HG03432 (cell line): ENCODE measurements around the gene JPH4.

ENCODE experiments used
- ATAC-seq: cut with Tn5 transposase; IDR thresholded peaks from one replicate; pipeline ENCODE4 v1.9.1; 2021; ENCODE audit warnings: mild to moderate bottlenecking, moderate library complexity; ENCODE audit not compliant: unreplicated experiment

JPH4 gene

DNA sequence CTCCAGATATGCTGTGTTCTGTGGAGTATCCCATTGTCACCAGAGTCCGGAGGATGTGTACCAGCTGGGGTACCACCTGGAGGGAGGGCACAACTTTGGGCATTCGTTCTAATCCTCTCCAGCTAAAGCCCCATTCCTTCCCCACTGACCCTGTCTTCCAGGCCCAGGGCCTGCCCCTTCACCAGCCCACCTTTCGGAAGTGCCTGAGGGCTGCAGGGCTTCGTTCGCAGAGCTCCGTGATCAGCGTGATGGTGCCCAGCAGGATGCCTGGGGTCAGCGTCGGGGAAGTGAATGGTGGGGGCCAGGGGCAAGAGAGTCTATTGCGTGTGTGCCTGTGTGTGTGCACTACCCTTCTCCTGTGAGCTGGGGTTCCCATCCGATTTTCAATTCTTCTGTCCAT lies 13.0 kb downstream of the JPH4 start:
- ATAC-seq: no peak

GRCh38 chr14:23564876-23565275 lies 13.7 kb downstream of the JPH4 start:
- no peak for ATAC-seq

DNA sequence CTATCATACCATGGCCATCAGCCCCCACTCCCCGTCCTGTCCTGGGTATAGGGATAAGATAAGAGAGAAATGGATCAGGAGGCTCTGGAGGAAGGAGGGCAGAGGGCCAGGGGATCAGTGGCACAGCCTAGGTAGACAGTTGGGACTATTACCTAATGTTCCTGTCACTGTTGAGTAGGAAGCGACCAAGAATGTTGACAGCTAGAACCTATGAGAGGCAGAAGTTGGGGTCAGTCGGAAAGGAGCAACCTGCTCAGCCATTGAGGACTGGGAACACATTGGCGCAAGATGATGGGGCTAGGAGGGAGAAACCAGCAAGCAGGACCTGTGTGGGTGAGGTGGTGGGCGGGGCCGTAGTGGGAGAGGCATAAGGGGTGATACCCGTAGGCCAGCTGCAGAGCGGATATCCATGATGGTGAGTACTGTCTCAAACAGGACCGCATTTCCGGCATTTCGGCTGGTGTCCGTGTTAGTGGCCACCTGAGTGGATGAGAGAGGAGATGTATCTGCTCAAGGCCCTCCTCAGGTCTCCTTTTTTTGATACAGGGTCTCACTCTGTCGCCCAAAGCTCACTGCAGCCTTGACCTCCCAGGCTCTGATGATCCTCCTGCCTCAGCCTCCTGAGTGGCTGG lies 14.3 kb downstream of the JPH4 start:
- ATAC-seq: no peak

DNA sequence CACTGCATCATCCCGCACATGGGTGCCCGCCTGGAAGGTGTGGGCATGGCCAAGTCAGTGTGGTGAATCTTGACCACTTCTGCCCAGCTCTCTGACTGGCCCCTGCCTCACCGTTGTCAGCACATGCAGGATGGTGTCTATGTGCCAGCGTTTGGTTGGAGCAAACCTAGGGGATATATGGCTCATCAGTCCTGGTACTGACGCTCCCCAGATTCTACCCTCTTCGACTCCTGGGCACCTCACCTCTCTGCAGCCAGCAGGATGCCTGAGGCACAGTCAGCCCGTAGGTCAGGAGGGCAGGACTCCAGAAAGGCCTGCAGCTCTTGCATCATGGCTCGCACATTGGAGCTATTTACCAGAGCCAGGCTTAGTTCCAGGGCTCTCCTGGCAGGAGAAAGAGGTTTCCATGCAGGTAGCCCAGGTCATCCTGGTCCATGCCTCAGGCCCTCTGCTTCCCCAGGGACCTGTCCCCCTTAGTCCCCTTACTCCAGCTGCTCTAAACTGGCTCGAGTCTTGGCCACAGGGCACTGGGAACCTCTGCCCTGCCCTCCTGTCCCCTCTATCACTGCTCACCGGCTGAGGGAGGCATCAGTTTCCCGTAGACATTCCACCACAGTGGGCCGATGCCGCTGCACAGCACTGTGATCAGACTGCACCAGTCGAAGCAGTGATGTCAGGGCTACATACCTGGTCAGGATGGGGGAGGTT lies 15.0 kb downstream of the JPH4 start:
- no peak for ATAC-seq

DNA sequence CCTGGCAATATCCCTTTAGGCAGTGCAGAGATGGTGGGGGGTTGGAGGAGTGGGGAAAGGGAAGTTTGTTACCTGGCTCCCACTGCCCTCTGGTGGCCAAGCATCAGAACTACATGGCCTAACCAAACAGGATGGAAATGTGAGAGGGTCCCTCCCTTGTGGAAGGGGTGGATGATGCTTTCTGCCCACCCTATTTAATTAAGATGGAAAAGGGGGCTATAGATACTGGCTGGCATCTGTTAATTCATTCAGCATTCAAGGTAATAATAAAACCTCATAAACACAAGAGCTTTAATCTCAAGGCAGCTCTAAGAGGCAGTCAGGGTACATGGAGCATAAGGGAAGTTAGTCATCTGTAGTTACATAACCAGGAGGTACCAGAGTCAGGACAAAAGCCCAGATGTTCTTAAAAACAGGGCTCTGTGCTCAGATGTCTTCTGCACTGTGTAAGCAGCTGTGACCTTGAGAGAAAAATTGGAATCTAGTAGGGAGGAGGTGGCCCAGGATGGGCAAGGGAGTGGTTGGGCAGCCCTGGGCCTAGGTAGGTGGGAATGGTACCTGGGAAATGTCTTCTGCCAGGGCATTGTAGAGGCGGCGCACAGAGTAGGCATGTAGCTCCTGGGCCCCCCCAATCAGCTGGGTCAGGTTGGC lies 15.6 kb downstream of the JPH4 start:
- ATAC-seq: no peak

GRCh38 chr14:23561873-23562821 lies 16.4 kb downstream of the JPH4 start:
- ATAC-seq: no peak

DNA sequence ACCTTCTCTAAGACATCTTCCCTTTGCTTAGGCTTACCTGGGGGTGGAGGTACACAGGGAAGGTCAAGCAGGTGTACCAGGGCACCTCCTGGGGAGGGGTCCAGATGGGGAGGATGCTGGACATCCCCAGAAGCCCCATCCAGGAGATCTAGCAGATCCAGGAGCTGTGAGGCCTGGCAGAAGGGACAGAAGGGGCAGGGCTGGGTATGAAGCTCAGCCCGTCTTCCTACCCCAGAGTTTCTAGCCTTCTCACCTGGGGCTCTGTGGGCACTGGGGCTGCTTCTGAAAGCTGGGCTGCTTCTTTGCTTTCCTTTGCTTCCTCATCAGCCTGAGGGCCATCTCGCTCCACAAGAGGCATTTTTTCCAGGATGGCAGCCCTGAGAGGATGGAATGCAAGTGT lies 17.3 kb downstream of the JPH4 start:
- no peak for ATAC-seq

- no peak for ATAC-seq
Measured at GRCh38 chr14:23559926-23560520, 18.6 kb downstream of the JPH4 start.

DNA sequence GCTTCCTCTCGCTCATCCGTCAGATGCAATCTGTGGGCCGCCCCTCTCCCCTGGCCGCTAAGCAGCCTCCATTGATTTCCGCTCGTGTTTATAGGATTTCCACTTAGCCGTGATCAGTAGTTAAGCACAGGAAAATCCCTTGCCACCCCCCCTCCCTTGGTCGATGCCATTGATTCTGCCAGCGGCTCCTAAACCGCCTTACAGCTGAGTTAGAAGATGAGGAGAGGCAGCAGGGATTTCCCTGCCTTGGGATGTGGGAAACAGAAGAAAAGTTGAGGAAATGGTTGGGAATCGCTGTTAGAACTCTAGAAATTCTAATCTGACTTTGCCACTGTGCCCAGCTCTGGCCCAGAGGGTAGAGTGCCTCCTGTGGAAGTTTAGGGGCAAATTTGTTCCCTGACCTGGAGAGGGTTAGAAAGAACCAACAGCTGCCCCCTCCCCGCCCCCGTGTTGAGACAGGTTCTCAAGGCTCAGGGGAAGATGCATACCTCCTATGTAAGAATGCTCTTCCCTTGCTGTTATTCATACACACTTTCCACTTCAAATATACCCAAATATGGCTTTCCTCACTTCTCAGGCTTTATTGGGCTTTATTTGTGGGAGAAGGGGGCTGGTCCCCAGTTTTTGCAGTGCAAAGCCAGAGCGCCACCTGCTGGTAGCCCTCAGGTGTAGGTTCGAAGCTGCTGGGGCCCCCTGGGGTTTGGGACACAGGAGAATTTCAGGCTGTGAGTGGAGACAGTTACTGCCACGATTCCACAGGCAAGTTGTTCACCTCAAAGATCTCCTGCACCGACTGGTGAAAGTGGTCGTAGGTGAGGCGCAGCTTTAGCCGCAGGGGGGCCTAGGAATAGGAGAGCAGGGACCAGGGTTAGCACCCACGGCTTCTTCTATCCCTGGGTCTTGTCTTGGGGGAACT lies 19.3 kb downstream of the JPH4 start:
- no peak for ATAC-seq

DNA sequence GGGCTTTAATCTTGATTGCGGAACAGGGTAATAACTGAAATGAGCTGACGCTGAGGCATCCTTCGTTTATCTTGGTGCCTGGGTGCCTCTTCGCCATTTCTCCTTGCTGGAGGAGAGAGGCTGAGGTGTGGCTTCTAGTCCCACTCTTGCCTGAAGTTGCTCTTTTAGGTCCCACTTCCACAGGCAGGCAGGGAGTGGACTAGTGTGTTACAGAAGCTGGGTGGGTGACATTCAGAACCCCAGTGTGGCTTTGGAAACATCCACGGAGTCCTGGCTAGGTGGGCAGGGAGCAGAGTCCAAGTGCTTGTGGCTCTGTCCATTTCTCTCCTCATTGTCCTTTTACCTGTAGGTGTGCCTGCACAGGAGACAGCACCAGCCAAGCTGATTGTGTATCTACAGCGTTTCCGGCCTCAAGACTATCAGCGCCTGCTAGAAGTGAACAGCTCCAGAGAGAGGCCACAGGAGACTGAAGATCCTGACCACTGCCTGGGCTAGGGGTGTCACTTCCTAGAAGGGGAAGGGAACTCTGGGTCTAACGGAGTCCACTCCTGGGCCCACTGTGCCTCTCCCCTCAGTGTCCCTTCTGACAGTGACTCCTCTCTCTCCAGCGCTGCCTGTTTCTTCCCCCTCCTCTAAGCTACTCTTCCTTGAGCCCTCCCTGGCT lies 20.1 kb downstream of the JPH4 start:
- ATAC-seq: no peak

- ATAC-seq: no peak
Measured at GRCh38 chr14:23557946-23558345, 20.6 kb downstream of the JPH4 start.

GRCh38 chr14:23557521-23557920 lies 21.1 kb downstream of the JPH4 start:
- ATAC-seq: no peak

DNA sequence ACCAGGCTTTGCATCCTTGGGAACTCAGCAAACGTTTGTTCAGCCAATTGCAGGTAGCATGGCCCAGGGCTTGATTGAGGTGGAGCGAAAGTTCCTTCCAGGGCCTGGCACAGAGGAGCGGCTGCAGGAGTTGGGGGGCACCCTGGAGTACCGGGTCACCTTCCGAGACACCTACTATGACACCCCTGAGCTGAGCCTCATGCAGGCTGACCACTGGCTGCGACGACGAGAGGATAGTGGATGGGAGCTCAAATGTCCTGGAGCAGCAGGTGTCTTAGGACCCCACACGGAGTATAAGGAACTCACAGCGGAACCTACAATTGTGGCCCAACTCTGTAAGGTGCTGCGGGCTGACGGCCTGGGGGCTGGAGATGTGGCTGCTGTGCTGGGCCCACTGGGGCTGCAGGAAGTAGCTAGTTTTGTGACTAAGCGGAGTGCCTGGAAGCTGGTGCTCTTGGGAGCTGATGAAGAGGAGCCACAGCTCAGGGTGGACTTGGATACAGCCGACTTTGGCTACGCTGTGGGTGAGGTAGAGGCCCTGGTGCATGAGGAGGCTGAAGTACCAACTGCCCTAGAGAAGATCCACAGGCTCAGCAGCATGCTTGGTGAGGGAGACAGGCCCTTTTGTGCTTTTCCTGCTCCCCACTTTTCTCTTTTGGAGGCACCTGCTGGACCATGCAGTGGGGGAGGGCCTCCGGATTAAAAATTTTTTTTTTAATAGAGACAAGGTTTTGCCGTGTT lies 21.7 kb downstream of the JPH4 start:
- no peak for ATAC-seq

- ATAC-seq: peak; percentile 87
Measured at GRCh38 chr14:23555882-23556699, 22.5 kb downstream of the JPH4 start, which contains the start of gene THTPA. Gene THTPA (plus strand): TSS chr14:23556271. CDS start chr14:23556758, 487 bp downstream.

- ATAC-seq: peak; percentile 9
Measured at GRCh38 chr14:23555533-23555881, 23.1 kb downstream of the JPH4 start.

- ATAC-seq: peak; percentile 62
Measured at GRCh38 chr14:23551266-23552028, 27.1 kb downstream of the JPH4 start, which contains the start of gene ZFHX2. Gene ZFHX2 (minus strand): TSS chr14:23551765. CDS start chr14:23535325, 16,440 bp downstream.

DNA sequence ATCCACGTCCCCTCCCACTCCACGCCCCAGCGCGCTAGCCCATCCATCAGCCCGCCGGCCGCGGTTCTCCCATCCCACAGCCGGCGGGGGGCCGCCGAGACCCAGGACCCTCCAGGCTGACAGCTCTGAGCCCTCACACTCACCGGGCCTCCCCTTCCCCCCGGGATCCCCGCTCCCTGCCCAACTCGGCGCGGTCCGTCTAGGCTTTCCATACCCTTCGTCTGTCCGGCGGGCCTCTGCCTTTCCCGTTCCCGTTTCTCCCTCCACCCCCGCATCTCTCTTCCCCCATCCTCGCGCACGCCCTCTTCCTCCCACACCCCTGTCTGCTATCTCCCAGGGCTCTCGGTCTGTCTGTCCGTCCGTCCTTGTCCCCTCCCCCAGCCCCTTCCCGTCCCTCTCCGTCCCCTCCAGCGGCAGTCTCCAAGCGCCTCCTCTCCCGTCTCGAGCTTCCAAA lies 27.8 kb downstream of the JPH4 start:
- ATAC-seq: no peak
